Fibroblast of the aortic adventitia (primary cell): ENCODE measurements around the gene RNF144A. TPM values are rescaled to one million over a fixed set of nuclear protein-coding genes. Genes with fewer than 3 reads are reported as not detected.

Experiments
- DNase-seq: peaks from one replicate; pipeline ENCODE4 v3.0.0-alpha.2; 2010; ENCODE audit warnings: low read depth
- H3K4me3 ChIP-seq: 2 replicates; pipeline ENCODE4 v1.5.1; 2011; ENCODE audit warnings: low read depth, mild to moderate bottlenecking, control low read depth, low read length, moderate library complexity
- CTCF ChIP-seq: IDR thresholded peaks from 2 replicates; pipeline ENCODE4 v1.5.1; 2011; ENCODE audit warnings: mild to moderate bottlenecking, low read length, control low read depth, inconsistent platforms; ENCODE audit not compliant: insufficient read depth
- total RNA-seq: library from RNA; depleted of rRNA; stranded (reverse); fragments of >200 nt; gene quantifications from 2 replicates; pipeline ENCODE4 v1.2.3, GENCODE V29; 2012; ENCODE audit warnings: low replicate concordance

The RNF144A gene
- total RNA-seq, 1 donor: 10.8 TPM

DNA sequence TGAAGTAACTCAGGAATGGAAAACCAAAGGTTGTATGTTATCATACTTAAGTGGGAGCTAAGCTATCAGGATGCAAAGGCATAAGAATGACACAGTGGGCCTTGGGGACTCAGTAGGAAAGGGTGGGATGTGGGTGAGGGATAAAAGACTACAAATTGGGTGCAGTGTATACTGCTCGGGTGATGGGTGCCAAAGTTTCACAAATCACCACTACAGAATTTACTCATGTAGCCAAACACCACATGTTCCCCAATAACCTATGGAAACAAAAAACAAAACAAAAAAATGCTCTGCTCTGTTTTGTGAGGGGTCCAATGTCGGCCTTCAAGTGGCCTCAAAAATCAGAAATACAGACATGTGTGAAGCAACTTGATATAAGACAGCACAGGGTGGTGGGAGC is 8.9 kb upstream of the RNF144A start:
- no peak overlapping the region for H3K4me3 ChIP-seq
- no peak for DNase-seq
- TF ChIP-seq CTCF: no peak

- no peak overlapping the region for H3K4me3 ChIP-seq
- TF ChIP-seq CTCF: no peak
- DNase-seq: no peak
Observed at GRCh38 chr2:6909431-6910385, 7.5 kb upstream of the RNF144A start.

DNA sequence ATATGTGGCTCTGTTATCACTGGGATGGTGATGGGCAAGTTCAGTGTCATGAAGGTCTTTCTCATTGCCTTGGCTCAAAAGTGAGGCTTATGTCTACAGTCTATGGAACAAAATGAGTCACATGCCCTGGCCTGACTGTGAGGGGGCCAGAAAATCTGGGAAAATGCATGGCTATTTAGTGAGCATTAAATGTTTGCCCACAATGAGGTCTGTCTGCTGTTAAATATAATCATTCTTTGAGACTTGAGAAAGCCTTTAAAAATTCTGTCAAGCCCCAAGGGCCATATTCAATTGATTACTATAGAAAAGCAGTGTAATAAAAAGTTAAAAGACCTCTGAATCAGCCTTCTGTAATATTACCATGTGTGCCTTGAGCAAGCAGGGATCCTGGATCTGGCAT is 5.5 kb upstream of the RNF144A start:
- TF ChIP-seq CTCF: no peak
- H3K4me3 ChIP-seq: no peak overlapping the region
- DNase-seq: no peak

GRCh38 chr2:6913415-6914157 is 3.6 kb upstream of the RNF144A start:
- no peak for TF ChIP-seq CTCF
- no peak overlapping the region for H3K4me3 ChIP-seq
- DNase-seq: no peak

GRCh38 chr2:6914828-6915227 is 2.4 kb upstream of the RNF144A start:
- H3K4me3 ChIP-seq: no peak overlapping the region
- TF ChIP-seq CTCF: no peak
- DNase-seq: peak; percentile 32

DNA sequence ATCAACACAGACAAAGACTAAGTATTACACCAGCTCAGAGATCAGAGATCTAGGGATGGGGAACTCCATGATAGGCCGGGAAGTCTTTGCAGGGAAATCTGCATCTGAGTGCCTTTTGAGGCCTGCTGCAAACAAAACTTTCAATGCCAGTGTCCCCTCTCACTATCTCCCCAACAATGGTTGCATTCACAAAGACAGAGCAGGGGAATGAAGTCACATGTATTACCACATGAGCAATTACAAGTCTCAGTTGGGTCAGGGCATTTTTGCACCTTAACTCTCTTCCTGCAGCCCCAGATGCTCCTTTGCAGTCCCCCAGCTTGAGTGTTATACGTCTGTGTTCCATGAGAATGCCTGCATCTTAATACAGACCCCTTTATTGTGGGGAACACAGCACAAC is 1.8 kb upstream of the RNF144A start:
- no peak overlapping the region for H3K4me3 ChIP-seq
- no peak for DNase-seq
- TF ChIP-seq CTCF: no peak
